Forelimb muscle (tissue), 1 donor: ENCODE measurements around the gene FAF1. TPM values are rescaled to one million over a fixed set of nuclear protein-coding genes. Genes with fewer than 3 reads are reported as not detected.

Source experiments
- DNase-seq: peaks from one replicate; pipeline ENCODE4 v3.0.0-alpha.2; 2013; ENCODE audit warnings: low read depth
- polyA plus RNA-seq: library from polyadenylated mRNA; unstranded; fragments of 120-200 nt; gene quantifications from one replicate; pipeline ENCODE4 v1.2.1, GENCODE V29; 2013; ENCODE audit not compliant: insufficient read length

The FAF1 gene
- polyA plus RNA-seq, 1 donor = 42.8 TPM

GRCh38 chr1:50492142-50492541 lies 467.9 kb downstream of the FAF1 start:
- DNase-seq = no peak

- DNase-seq = no peak
These were observed 468.9 kb downstream of the FAF1 start for GRCh38 chr1:50491142-50491541.

- DNase-seq = no peak
These were observed 469.4 kb downstream of the FAF1 start for GRCh38 chr1:50490640-50491039.

GRCh38 chr1:50488876-50489275 lies 471.2 kb downstream of the FAF1 start:
- DNase-seq = no peak

- no peak for DNase-seq
These were observed 471.7 kb downstream of the FAF1 start for GRCh38 chr1:50488356-50488755.

GRCh38 chr1:50487725-50488124 lies 472.3 kb downstream of the FAF1 start:
- DNase-seq = no peak

GRCh38 chr1:50481142-50481736 lies 478.8 kb downstream of the FAF1 start:
- DNase-seq = no peak

GRCh38 chr1:50476800-50477199 lies 483.3 kb downstream of the FAF1 start:
- no peak for DNase-seq

GRCh38 chr1:50474859-50475809 lies 484.9 kb downstream of the FAF1 start:
- DNase-seq = no peak

GRCh38 chr1:50473513-50473912 lies 486.6 kb downstream of the FAF1 start:
- no peak for DNase-seq

- no peak for DNase-seq
These were observed 488.1 kb downstream of the FAF1 start for GRCh38 chr1:50471967-50472366.

- no peak for DNase-seq
These were observed 497.1 kb downstream of the FAF1 start for GRCh38 chr1:50462964-50463363.

GRCh38 chr1:50458507-50458906 lies 501.6 kb downstream of the FAF1 start:
- no peak for DNase-seq

GRCh38 chr1:50454911-50455310 lies 505.2 kb downstream of the FAF1 start:
- DNase-seq = no peak

- DNase-seq = no peak
These were observed 506.8 kb downstream of the FAF1 start for GRCh38 chr1:50453266-50453665.

- no peak for DNase-seq
These were observed 507.4 kb downstream of the FAF1 start for GRCh38 chr1:50452700-50453099.

- DNase-seq = no peak
These were observed 509.0 kb downstream of the FAF1 start for GRCh38 chr1:50450861-50451653.

GRCh38 chr1:50447961-50448360 lies 512.1 kb downstream of the FAF1 start:
- no peak for DNase-seq

- no peak for DNase-seq
These were observed 518.9 kb downstream of the FAF1 start for GRCh38 chr1:50441183-50441582.

- DNase-seq = no peak
These were observed 521.1 kb downstream of the FAF1 start for GRCh38 chr1:50438945-50439344.

GRCh38 chr1:50436489-50436888 lies 523.6 kb downstream of the FAF1 start:
- DNase-seq = no peak

GRCh38 chr1:50430010-50430405 lies 530.1 kb downstream of the FAF1 start:
- no peak for DNase-seq
